Naive thymus-derived CD8-positive, alpha-beta T cell (primary cell): ENCODE measurements around the gene PHF21B. TPM values are rescaled to one million over a fixed set of nuclear protein-coding genes. Genes with fewer than 3 reads are reported as not detected.
"Not testable (repeated sequence)": the region's sequence is repeated elsewhere in the genome, so short reads cannot be mapped to it uniquely, and the experiment has no call there.

Experiments
- ATAC-seq, 2 donors: fragments of 150-1000 bp; cut with Tn5 transposase in 1 of 2; sonication (Bioruptor Pico), chemical (Tn5 transposase) in 1 of 2; 1 replicate in 1 of 2; 2 replicates in 1 of 2; pipeline ENCODE4 v1.10.0; 2021; ENCODE audit warnings: mild to moderate bottlenecking in 2 of 2, moderate library complexity in 2 of 2
- POLR2A ChIA-PET: fragments of 350-600 bp; sonication (Branson Sonifier 250); formaldehyde crosslinking; loops from one replicate; lab custom pipeline; 2021; ENCODE audit warnings: antibody characterized with exemption; lab: Charles Lee
- DNase-seq, 10 donors: peaks; one replicate each; pipeline versions ENCODE4 v3.0.0 to v3.0.0-alpha.2; 2020 to 2022
- H3K27ac Mint-ChIP-seq, 10 donors: one replicate each; pipeline ENCODE4 v1.8.0; 2020 to 2022; ENCODE audit warnings: mild to moderate bottlenecking in 10 of 10, mixed read lengths in 10 of 10, moderate library complexity in 4 of 10, inconsistent platforms in 1 of 10
- H3K27me3 Mint-ChIP-seq, 5 donors: one replicate each; pipeline ENCODE4 v1.8.0; 2021 to 2022; ENCODE audit warnings: mixed read lengths in 5 of 5
- H3K36me3 Mint-ChIP-seq, 3 donors: one replicate each; pipeline ENCODE4 v1.8.0; 2020 to 2022; ENCODE audit warnings: mixed read lengths in 3 of 3, mild to moderate bottlenecking in 2 of 3, inconsistent platforms in 1 of 3
- H3K4me1 Mint-ChIP-seq, 4 donors: one replicate each; pipeline ENCODE4 v1.8.0; 2021 to 2022; ENCODE audit warnings: mixed read lengths in 4 of 4
- H3K4me3 Mint-ChIP-seq, 10 donors: one replicate each; pipeline ENCODE4 v1.8.0; 2020 to 2022; ENCODE audit warnings: mild to moderate bottlenecking in 10 of 10, mixed read lengths in 10 of 10, moderate library complexity in 6 of 10, inconsistent platforms in 1 of 10
- H3K9me3 Mint-ChIP-seq, 9 donors: one replicate each; pipeline ENCODE4 v1.8.0; 2020 to 2022; ENCODE audit warnings: mixed read lengths in 9 of 9, mild to moderate bottlenecking in 3 of 9, inconsistent platforms in 1 of 9, moderate library complexity in 1 of 9
- polyA plus RNA-seq, 3 donors: library from polyadenylated mRNA; unstranded; fragments of 300-500 nt; fragmentation: Illumina TruSeq; gene quantifications; one replicate each; pipeline ENCODE4 v1.2.3, GENCODE V29; 2021
- total RNA-seq, 8 experiments: library from RNA in 2 of 8; stranded (reverse) in 2 of 8; gene quantifications; one replicate each; pipeline ENCODE4 v1.2.3 and lab custom pipeline; 2021 to 2026

The PHF21B gene
- total RNA-seq (not detected), polyA plus RNA-seq (not detected), total RNA-seq (lab: John Stamatoyannopoulos, UW) (0 to 0.08 (median 0) reads per million in 6 experiments)

- POLR2A ChIA-PET, result no interaction called here
- DNase-seq (peak in 2 of 10 donors; percentile 5 to 13), ATAC-seq (peak; percentile 30 to 33)
- peaks cover 0 to 4% (median 4%) of the 10 kb centered on the region in 3 donors for H3K36me3 Mint-ChIP-seq
- peak within 1 kb of the TSS; percentile 81 to 97 (median 89) for H3K4me3 Mint-ChIP-seq
- peak within 1 kb of the TSS in 2 of 10 donors; percentile 34 to 40 for H3K27ac Mint-ChIP-seq
- H3K9me3 Mint-ChIP-seq, result no peaks in the 10 kb centered on the region
- H3K27me3 Mint-ChIP-seq, result peaks cover 39 to 68% (median 53%) of the 10 kb centered on the region in 5 donors
- peaks cover 8 to 19% (median 16%) of the 10 kb centered on the region in 4 donors for H3K4me1 Mint-ChIP-seq
Measured at GRCh38 chr22:45009606-45010531, at the start of gene PHF21B. Gene PHF21B (minus strand): TSS chr22:45010005. CDS start chr22:45009549, 456 bp downstream.

- Mint-ChIP-seq H3K4me1 (peaks cover 3 to 12% (median 8%) of the 10 kb centered on the region in 4 donors), H3K27me3 (peaks cover 0 to 4% (median 0%) of the 10 kb centered on the region in 5 donors), H3K36me3 (no peaks in the 10 kb centered on the region), H3K27ac (no peak overlapping the region), H3K9me3 (no peaks in the 10 kb centered on the region), H3K4me3 (no peak overlapping the region)
- POLR2A ChIA-PET, result no interaction called here
- ATAC-seq (no peak), DNase-seq (no peak)
Measured at GRCh38 chr22:45059296-45059695, 49.5 kb upstream of the PHF21B start.

GRCh38 chr22:45058622-45058912, 48.8 kb upstream of the PHF21B start:
- no peak for DNase-seq
- no peaks in the 10 kb centered on the region for H3K9me3 Mint-ChIP-seq
- peaks cover 0 to 4% (median 0%) of the 10 kb centered on the region in 5 donors for H3K27me3 Mint-ChIP-seq
- H3K4me3 Mint-ChIP-seq, result peak overlapping the region in 3 of 10 donors; percentile 25 to 38 (median 28)
- ATAC-seq, result no peak
- H3K36me3 Mint-ChIP-seq, result no peaks in the 10 kb centered on the region
- peaks cover 3 to 12% (median 8%) of the 10 kb centered on the region in 4 donors for H3K4me1 Mint-ChIP-seq
- H3K27ac Mint-ChIP-seq, result peak overlapping the region in 1 of 10 donors; percentile 34
- POLR2A ChIA-PET, result no interaction called here

- H3K27me3 Mint-ChIP-seq, result peaks cover 4 to 23% (median 15%) of the 10 kb centered on the region in 5 donors
- H3K9me3 Mint-ChIP-seq, result no peaks in the 10 kb centered on the region
- peaks cover 3 to 12% (median 8%) of the 10 kb centered on the region in 4 donors for H3K4me1 Mint-ChIP-seq
- no peak overlapping the region for H3K4me3 Mint-ChIP-seq
- POLR2A ChIA-PET, result no interaction called here
- H3K36me3 Mint-ChIP-seq, result no peaks in the 10 kb centered on the region
- no peak for ATAC-seq
- H3K27ac Mint-ChIP-seq, result no peak overlapping the region
- no peak for DNase-seq
Measured at GRCh38 chr22:45055936-45056335, 46.1 kb upstream of the PHF21B start.

GRCh38 chr22:45053571-45053970, 43.8 kb upstream of the PHF21B start:
- Mint-ChIP-seq H3K27me3 (peaks cover 10 to 43% (median 23%) of the 10 kb centered on the region in 5 donors), H3K36me3 (no peaks in the 10 kb centered on the region), H3K27ac (no peak overlapping the region), H3K9me3 (no peaks in the 10 kb centered on the region), H3K4me3 (no peak overlapping the region), H3K4me1 (peaks cover 3 to 10% (median 6%) of the 10 kb centered on the region in 4 donors)
- DNase-seq, result no peak
- POLR2A ChIA-PET, result no interaction called here
- no peak for ATAC-seq

- ATAC-seq (no peak), DNase-seq (no peak)
- Mint-ChIP-seq H3K4me1 (peaks cover 2 to 6% (median 3%) of the 10 kb centered on the region in 4 donors), H3K27me3 (peaks cover 11 to 46% (median 24%) of the 10 kb centered on the region in 5 donors), H3K27ac (no peak overlapping the region), H3K4me3 (no peak overlapping the region), H3K36me3 (no peaks in the 10 kb centered on the region), H3K9me3 (no peaks in the 10 kb centered on the region)
- POLR2A ChIA-PET, result no interaction called here
Measured at GRCh38 chr22:45053094-45053493, 43.3 kb upstream of the PHF21B start.

GRCh38 chr22:45052665-45053064, 42.9 kb upstream of the PHF21B start:
- H3K27ac Mint-ChIP-seq, H3K4me3 Mint-ChIP-seq, H3K4me1 Mint-ChIP-seq, H3K9me3 Mint-ChIP-seq, POLR2A ChIA-PET, DNase-seq, H3K36me3 Mint-ChIP-seq, ATAC-seq: not testable (repeated sequence)
- H3K27me3 Mint-ChIP-seq, result peaks cover 12 to 46% (median 24%) of the 10 kb centered on the region in 5 donors

GRCh38 chr22:45051946-45052345, 42.1 kb upstream of the PHF21B start:
- Mint-ChIP-seq H3K27me3 (peaks cover 16 to 53% (median 26%) of the 10 kb centered on the region in 5 donors), H3K27ac (no peak overlapping the region), H3K4me3 (no peak overlapping the region)

GRCh38 chr22:45051419-45051818, 41.6 kb upstream of the PHF21B start:
- no peaks in the 10 kb centered on the region for H3K9me3 Mint-ChIP-seq
- POLR2A ChIA-PET, result no interaction called here
- ATAC-seq, result no peak
- peaks cover 0 to 3% (median 0%) of the 10 kb centered on the region in 4 donors for H3K4me1 Mint-ChIP-seq
- no peak for DNase-seq
- H3K27me3 Mint-ChIP-seq, result peaks cover 16 to 58% (median 28%) of the 10 kb centered on the region in 5 donors
- H3K36me3 Mint-ChIP-seq, result no peaks in the 10 kb centered on the region
- H3K27ac Mint-ChIP-seq, result no peak overlapping the region
- H3K4me3 Mint-ChIP-seq, result no peak overlapping the region

More at GRCh38 chr22:45051946-45052345, 42.1 kb upstream of the PHF21B start:
- Mint-ChIP-seq H3K36me3 (no peaks in the 10 kb centered on the region), H3K9me3 (no peaks in the 10 kb centered on the region), H3K4me1 (peaks cover 0 to 3% (median 0%) of the 10 kb centered on the region in 4 donors)
- POLR2A ChIA-PET, result no interaction called here
- ATAC-seq (no peak), DNase-seq (no peak)

GRCh38 chr22:45047260-45047659, 37.5 kb upstream of the PHF21B start:
- H3K4me1 Mint-ChIP-seq, result no peaks in the 10 kb centered on the region
- H3K27ac Mint-ChIP-seq, result no peak overlapping the region
- no peak for ATAC-seq
- H3K36me3 Mint-ChIP-seq, result no peaks in the 10 kb centered on the region
- DNase-seq, result no peak
- H3K9me3 Mint-ChIP-seq, result no peaks in the 10 kb centered on the region
- H3K4me3 Mint-ChIP-seq, result no peak overlapping the region
- H3K27me3 Mint-ChIP-seq, result peaks cover 22 to 69% (median 31%) of the 10 kb centered on the region in 5 donors
- POLR2A ChIA-PET, result no interaction called here

GRCh38 chr22:45045208-45045607, 35.4 kb upstream of the PHF21B start:
- Mint-ChIP-seq H3K4me3 (no peak overlapping the region), H3K4me1 (no peaks in the 10 kb centered on the region), H3K27me3 (peaks cover 14 to 59% (median 26%) of the 10 kb centered on the region in 5 donors), H3K9me3 (no peaks in the 10 kb centered on the region), H3K36me3 (no peaks in the 10 kb centered on the region), H3K27ac (no peak overlapping the region)
- ATAC-seq (no peak), DNase-seq (no peak)
- POLR2A ChIA-PET, result no interaction called here

- POLR2A ChIA-PET, result no interaction called here
- Mint-ChIP-seq H3K4me3 (no peak overlapping the region), H3K9me3 (no peaks in the 10 kb centered on the region), H3K36me3 (no peaks in the 10 kb centered on the region), H3K27me3 (peaks cover 12 to 54% (median 29%) of the 10 kb centered on the region in 5 donors), H3K27ac (no peak overlapping the region), H3K4me1 (no peaks in the 10 kb centered on the region)
- DNase-seq, result no peak
- ATAC-seq, result no peak
Measured at GRCh38 chr22:45042263-45042662, 32.5 kb upstream of the PHF21B start.

- POLR2A ChIA-PET, result no interaction called here
- ATAC-seq (no peak), DNase-seq (no peak)
- Mint-ChIP-seq H3K4me1 (no peaks in the 10 kb centered on the region), H3K9me3 (peaks cover 0 to 2% (median 0%) of the 10 kb centered on the region in 9 donors), H3K4me3 (no peak overlapping the region), H3K27ac (no peak overlapping the region), H3K27me3 (peaks cover 11 to 61% (median 26%) of the 10 kb centered on the region in 5 donors), H3K36me3 (no peaks in the 10 kb centered on the region)
Measured at GRCh38 chr22:45039133-45039532, 29.3 kb upstream of the PHF21B start.
